Mesendoderm (in vitro differentiated cells): Measurements from ENCODE around the gene RPS23.

Experiments
- DNase-seq: peaks from one replicate; pipeline ENCODE4 v3.0.0; 2013
- H2AK5ac ChIP-seq: 2 replicates; pipeline ENCODE4 v1.6.1; 2013; ENCODE audit warnings: low read length, inconsistent platforms
- H2BK120ac ChIP-seq: 2 replicates; pipeline ENCODE4 v1.6.1; 2013; ENCODE audit warnings: low read depth, mild to moderate bottlenecking, low read length, moderate library complexity, mixed read lengths
- H2BK15ac ChIP-seq: replicated peaks from 2 replicates; pipeline ENCODE4 v1.6.1; 2013; ENCODE audit warnings: low read depth, mild to moderate bottlenecking, moderate library complexity
- H2BK5ac ChIP-seq: 2 replicates; pipeline ENCODE4 v1.6.1; 2013; ENCODE audit warnings: low read length, inconsistent platforms
- H3K18ac ChIP-seq: 2 replicates; pipeline ENCODE4 v1.6.1; 2013; ENCODE audit warnings: mild to moderate bottlenecking, low read length, mixed read lengths
- H3K23ac ChIP-seq: one replicate; pipeline ENCODE4 v1.6.1; 2013; ENCODE audit warnings: low read length
- H3K27ac ChIP-seq: 2 replicates; pipeline ENCODE4 v1.5.1; 2013; ENCODE audit warnings: low read depth, mild to moderate bottlenecking, inconsistent platforms, low read length, moderate library complexity
- H3K27me3 ChIP-seq: 2 replicates; pipeline ENCODE4 v1.6.1; 2013; ENCODE audit warnings: low read length, control low read depth, mild to moderate bottlenecking, inconsistent platforms; ENCODE audit not compliant: insufficient read depth, poor library complexity
- H3K36me3 ChIP-seq: 2 replicates; pipeline ENCODE4 v1.6.1; 2013; ENCODE audit warnings: low read length, inconsistent platforms; ENCODE audit not compliant: control insufficient read depth, insufficient read depth
- H3K4ac ChIP-seq: one replicate; pipeline ENCODE4 v1.6.1; 2013; ENCODE audit warnings: low read depth, mild to moderate bottlenecking, low read length, moderate library complexity
- H3K4me1 ChIP-seq: 2 replicates; pipeline ENCODE4 v1.6.1; 2013; ENCODE audit warnings: low read depth, low read length, inconsistent platforms; ENCODE audit not compliant: control insufficient read depth
- H3K4me2 ChIP-seq: 2 replicates; pipeline ENCODE4 v1.6.1; 2013; ENCODE audit warnings: low read length
- H3K4me3 ChIP-seq: 2 replicates; pipeline ENCODE4 v1.5.1; 2013; ENCODE audit warnings: mild to moderate bottlenecking, low read length
- H3K56ac ChIP-seq: one replicate; pipeline ENCODE4 v1.6.1; 2013; ENCODE audit warnings: low read length
- H3K79me1 ChIP-seq: 2 replicates; pipeline ENCODE4 v1.6.1; 2013; ENCODE audit warnings: low read length, inconsistent platforms
- H3K79me2 ChIP-seq: 2 replicates; pipeline ENCODE4 v1.6.1; 2013; ENCODE audit warnings: mild to moderate bottlenecking, low read length; ENCODE audit not compliant: control insufficient read depth, insufficient read depth
- H3K9ac ChIP-seq: 2 replicates; pipeline ENCODE4 v1.6.1; 2013; ENCODE audit warnings: low read length, inconsistent platforms
- H4K5ac ChIP-seq: one replicate; pipeline ENCODE4 v1.6.1; 2013; ENCODE audit warnings: low read length
- H4K8ac ChIP-seq: one replicate; pipeline ENCODE4 v1.6.1; 2013; ENCODE audit warnings: low read depth, mild to moderate bottlenecking, control low read depth, low read length, moderate library complexity
- WGBS: extraction: QIAGEN DNeasy Blood & Tissue Kit; methylation state at CpG from one replicate; pipeline ENCODE4 v1.1.7; 2013; ENCODE audit warnings: low lambda C conversion rate, missing lambda C conversion rate; ENCODE audit not compliant: insufficient coverage; ENCODE audit errors: extremely low coverage; 5-methylcytosine and 5-hydroxymethylcytosine counted together

RPS23 gene

GRCh38 chr5:82309091-82309531, 31.0 kb upstream of the RPS23 start:
- no peak overlapping the region for H3K18ac ChIP-seq
- H2BK120ac ChIP-seq: no peak overlapping the region
- peak; percentile 57 for DNase-seq
- H3K9ac ChIP-seq: no peak overlapping the region
- H4K5ac ChIP-seq: no peak overlapping the region
- no peak overlapping the region for H2AK5ac ChIP-seq
- H3K36me3 ChIP-seq: no peaks in the 10 kb centered on the region
- no peaks in the 10 kb centered on the region for H3K79me2 ChIP-seq
- H3K4ac ChIP-seq: no peak overlapping the region
- no CpG with 5 or more reads among the region's 4 CpGs for WGBS
- no peak overlapping the region for H2BK15ac ChIP-seq
- H3K27ac ChIP-seq: no peak overlapping the region
- H3K4me1 ChIP-seq: peaks cover 7% of the 10 kb centered on the region
- H3K79me1 ChIP-seq: no peaks in the 10 kb centered on the region
- no peak overlapping the region for H3K4me3 ChIP-seq
- H3K56ac ChIP-seq: no peak overlapping the region
- H4K8ac ChIP-seq: no peak overlapping the region
- no peak overlapping the region for H3K4me2 ChIP-seq
- no peaks in the 10 kb centered on the region for H3K27me3 ChIP-seq
- no peak overlapping the region for H2BK5ac ChIP-seq
- H3K23ac ChIP-seq: no peak overlapping the region

- no peak overlapping the region for H3K56ac ChIP-seq
- H3K4ac ChIP-seq: no peak overlapping the region
- no peak overlapping the region for H2BK5ac ChIP-seq
- H3K9ac ChIP-seq: no peak overlapping the region
- no peak overlapping the region for H2BK120ac ChIP-seq
- no peak overlapping the region for H3K27ac ChIP-seq
- H2BK15ac ChIP-seq: no peak overlapping the region
- H2AK5ac ChIP-seq: no peak overlapping the region
- no peak overlapping the region for H4K5ac ChIP-seq
- H3K79me2 ChIP-seq: no peaks in the 10 kb centered on the region
- whole genome bisulfite sequencing: no CpG with 5 or more reads among the region's 1 CpG
- H3K4me1 ChIP-seq: peaks cover 4% of the 10 kb centered on the region
- H3K18ac ChIP-seq: no peak overlapping the region
- H3K79me1 ChIP-seq: no peaks in the 10 kb centered on the region
- H3K27me3 ChIP-seq: no peaks in the 10 kb centered on the region
- no peak overlapping the region for H3K23ac ChIP-seq
- no peaks in the 10 kb centered on the region for H3K36me3 ChIP-seq
- H3K4me3 ChIP-seq: no peak overlapping the region
- no peak for DNase-seq
- H3K4me2 ChIP-seq: no peak overlapping the region
- no peak overlapping the region for H4K8ac ChIP-seq
These were observed 30.3 kb upstream of the RPS23 start for GRCh38 chr5:82308416-82308815.

- WGBS: no CpG with 5 or more reads among the region's 3 CpGs
- H3K4me1 ChIP-seq: no peaks in the 10 kb centered on the region
- H3K23ac ChIP-seq: no peak overlapping the region
These were observed 29.3 kb upstream of the RPS23 start for GRCh38 chr5:82307451-82307850.

GRCh38 chr5:82306151-82306550, 28.0 kb upstream of the RPS23 start:
- H3K9ac ChIP-seq: no peak overlapping the region
- H3K27me3 ChIP-seq: no peaks in the 10 kb centered on the region
- no peak overlapping the region for H3K23ac ChIP-seq

More at GRCh38 chr5:82307451-82307850, 29.3 kb upstream of the RPS23 start:
- no peak overlapping the region for H3K27ac ChIP-seq
- DNase-seq: peak; percentile 48
- no peak overlapping the region for H2AK5ac ChIP-seq
- no peak overlapping the region for H3K56ac ChIP-seq
- no peak overlapping the region for H3K4ac ChIP-seq
- no peak overlapping the region for H2BK120ac ChIP-seq
- no peak overlapping the region for H4K5ac ChIP-seq
- no peaks in the 10 kb centered on the region for H3K79me1 ChIP-seq
- H3K36me3 ChIP-seq: no peaks in the 10 kb centered on the region
- H3K4me2 ChIP-seq: no peak overlapping the region
- H3K79me2 ChIP-seq: no peaks in the 10 kb centered on the region
- no peak overlapping the region for H2BK15ac ChIP-seq
- no peak overlapping the region for H3K18ac ChIP-seq
- no peaks in the 10 kb centered on the region for H3K27me3 ChIP-seq
- no peak overlapping the region for H3K4me3 ChIP-seq
- H4K8ac ChIP-seq: no peak overlapping the region
- H3K9ac ChIP-seq: no peak overlapping the region
- no peak overlapping the region for H2BK5ac ChIP-seq

GRCh38 chr5:82301190-82301589, 23.0 kb upstream of the RPS23 start:
- Histone ChIP-seq H3K23ac (no peak overlapping the region), H3K9ac (no peak overlapping the region), H2BK120ac (no peak overlapping the region), H3K79me1 (no peaks in the 10 kb centered on the region), H3K79me2 (no peaks in the 10 kb centered on the region), H3K18ac (no peak overlapping the region), H2BK15ac (no peak overlapping the region), H3K4me2 (no peak overlapping the region), H2BK5ac (no peak overlapping the region), H3K4me3 (no peak overlapping the region), H3K56ac (no peak overlapping the region), H4K8ac (no peak overlapping the region), H3K27me3 (no peaks in the 10 kb centered on the region), H2AK5ac (no peak overlapping the region), H3K4me1 (no peaks in the 10 kb centered on the region), H4K5ac (no peak overlapping the region), H3K36me3 (no peaks in the 10 kb centered on the region), H3K4ac (no peak overlapping the region), H3K27ac (no peak overlapping the region)
- WGBS: no CpG with 5 or more reads among the region's 3 CpGs
- no peak for DNase-seq

More at GRCh38 chr5:82306151-82306550, 28.0 kb upstream of the RPS23 start:
- Histone ChIP-seq H3K79me2 (no peaks in the 10 kb centered on the region), H3K56ac (no peak overlapping the region), H2AK5ac (no peak overlapping the region), H3K4ac (no peak overlapping the region), H3K27ac (no peak overlapping the region), H3K79me1 (no peaks in the 10 kb centered on the region), H3K4me1 (no peaks in the 10 kb centered on the region), H4K8ac (no peak overlapping the region), H2BK5ac (no peak overlapping the region), H3K36me3 (no peaks in the 10 kb centered on the region), H3K4me2 (no peak overlapping the region), H4K5ac (no peak overlapping the region), H2BK120ac (no peak overlapping the region), H3K18ac (no peak overlapping the region), H3K4me3 (no peak overlapping the region), H2BK15ac (no peak overlapping the region)
- peak; percentile 32 for DNase-seq
- WGBS: no CpG with 5 or more reads among the region's 2 CpGs

GRCh38 chr5:82298668-82299067, 20.5 kb upstream of the RPS23 start:
- H4K8ac ChIP-seq: no peak overlapping the region
- no CpG with 5 or more reads among the region's 2 CpGs for WGBS
- no peak overlapping the region for H3K23ac ChIP-seq
- no peak overlapping the region for H3K9ac ChIP-seq
- no peak overlapping the region for H3K27ac ChIP-seq
- no peak overlapping the region for H2BK5ac ChIP-seq
- no peak for DNase-seq
- no peak overlapping the region for H3K4me2 ChIP-seq
- H2AK5ac ChIP-seq: no peak overlapping the region
- H3K36me3 ChIP-seq: no peaks in the 10 kb centered on the region
- H3K79me2 ChIP-seq: no peaks in the 10 kb centered on the region
- H2BK120ac ChIP-seq: no peak overlapping the region
- peaks cover under 1% of the 10 kb centered on the region for H3K4me1 ChIP-seq
- no peak overlapping the region for H3K56ac ChIP-seq
- H2BK15ac ChIP-seq: no peak overlapping the region
- H3K18ac ChIP-seq: no peak overlapping the region
- H3K4me3 ChIP-seq: no peak overlapping the region
- no peaks in the 10 kb centered on the region for H3K79me1 ChIP-seq
- no peaks in the 10 kb centered on the region for H3K27me3 ChIP-seq
- H4K5ac ChIP-seq: no peak overlapping the region
- H3K4ac ChIP-seq: no peak overlapping the region
